ENCODE measurements around the gene SPOCK1. TPM values are rescaled to one million over a fixed set of nuclear protein-coding genes. Genes with fewer than 3 reads are reported as not detected.

Gene SPOCK1
- total RNA-seq, 2 experiments from 2014 or later, result not detected

DNA sequence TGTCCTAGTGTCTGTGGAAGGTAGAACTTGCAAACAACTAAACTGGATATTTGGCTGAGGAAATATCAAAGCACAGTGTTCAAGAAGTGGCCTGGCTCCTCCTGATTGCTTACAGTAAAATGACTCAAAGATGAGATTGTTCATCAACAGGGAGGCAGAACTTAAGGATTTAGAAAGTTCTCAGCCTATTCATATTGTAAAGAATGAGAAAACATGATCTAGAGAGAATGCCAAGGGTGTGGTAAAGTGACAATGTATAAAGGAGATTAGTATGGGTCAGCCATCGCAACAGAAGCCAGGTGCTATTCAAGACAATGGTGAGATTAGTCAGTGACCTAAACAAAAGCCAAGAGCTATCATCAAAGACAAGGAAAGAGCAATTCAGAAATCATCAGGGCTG, 372.3 kb downstream of the SPOCK1 start:
- Mint-ChIP-seq H3K9me3 (ENCODE audit: insufficient read depth) (no peaks in the 10 kb centered on the region), H3K27ac (no peak overlapping the region), H3K36me3 (ENCODE audit: low read depth) (no peaks in the 10 kb centered on the region), H3K27me3 (ENCODE audit: low read depth) (no peaks in the 10 kb centered on the region), H3K4me1 (ENCODE audit: low read depth) (no peaks in the 10 kb centered on the region), H3K4me3 (no peak overlapping the region)
- DNase-seq, result no peak
- CTCF ChIA-PET, result no interaction called here
- POLR2A ChIA-PET, result no interaction called here
- no peak for ATAC-seq

DNA sequence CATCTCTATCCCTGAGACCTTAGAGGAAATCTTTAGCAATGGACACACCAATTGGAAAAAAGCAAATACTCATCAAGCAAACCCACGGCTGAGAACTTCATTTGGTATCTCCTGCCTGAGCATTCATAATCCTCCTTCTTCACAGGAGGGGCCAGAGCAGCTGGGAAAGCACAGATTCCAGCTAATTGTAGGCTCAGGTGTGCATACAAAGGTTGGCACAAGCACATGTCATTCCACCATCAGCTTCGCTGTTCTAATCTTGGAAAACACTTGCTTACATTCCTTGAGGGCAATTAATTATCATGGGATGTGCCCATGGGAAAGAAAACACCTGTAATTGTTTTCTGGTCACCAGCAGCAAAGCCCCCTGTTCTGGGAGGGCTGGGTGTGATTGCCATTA, 376.6 kb downstream of the SPOCK1 start:
- ChIA-PET POLR2A (no interaction called here), CTCF (no interaction called here)
- Mint-ChIP-seq H3K4me3 (no peak overlapping the region), H3K27ac (no peak overlapping the region), H3K27me3 (ENCODE audit: low read depth) (no peaks in the 10 kb centered on the region), H3K9me3 (ENCODE audit: insufficient read depth) (no peaks in the 10 kb centered on the region), H3K36me3 (ENCODE audit: low read depth) (no peaks in the 10 kb centered on the region), H3K4me1 (ENCODE audit: low read depth) (no peaks in the 10 kb centered on the region)
- no peak for DNase-seq
- no peak for ATAC-seq

DNA sequence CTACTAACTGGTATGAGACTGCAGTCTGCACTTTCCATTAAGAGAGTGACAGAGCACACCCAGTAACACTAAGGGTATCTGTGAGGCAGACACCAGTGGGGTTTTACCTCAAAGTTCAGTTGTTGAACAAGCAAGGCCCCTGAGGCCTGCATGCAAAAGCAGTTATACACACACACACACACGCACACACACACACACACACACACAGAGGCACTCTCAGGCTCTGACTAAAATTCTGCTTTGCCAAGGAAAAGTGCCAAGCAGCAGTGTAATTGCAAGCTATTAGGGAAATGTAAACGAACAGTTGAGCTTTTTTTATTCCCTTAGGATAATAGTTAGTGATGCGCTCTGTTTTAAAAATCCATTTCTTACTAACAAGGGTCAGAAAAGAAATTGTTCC, 377.1 kb downstream of the SPOCK1 start:
- Mint-ChIP-seq H3K4me1 (ENCODE audit: low read depth) (no peaks in the 10 kb centered on the region), H3K36me3 (ENCODE audit: low read depth) (no peaks in the 10 kb centered on the region), H3K27ac (no peak overlapping the region), H3K27me3 (ENCODE audit: low read depth) (no peaks in the 10 kb centered on the region), H3K9me3 (ENCODE audit: insufficient read depth) (no peaks in the 10 kb centered on the region), H3K4me3 (no peak overlapping the region)
- no peak for DNase-seq
- ATAC-seq, result no peak
- POLR2A ChIA-PET, result no interaction called here
- CTCF ChIA-PET, result no interaction called here

DNA sequence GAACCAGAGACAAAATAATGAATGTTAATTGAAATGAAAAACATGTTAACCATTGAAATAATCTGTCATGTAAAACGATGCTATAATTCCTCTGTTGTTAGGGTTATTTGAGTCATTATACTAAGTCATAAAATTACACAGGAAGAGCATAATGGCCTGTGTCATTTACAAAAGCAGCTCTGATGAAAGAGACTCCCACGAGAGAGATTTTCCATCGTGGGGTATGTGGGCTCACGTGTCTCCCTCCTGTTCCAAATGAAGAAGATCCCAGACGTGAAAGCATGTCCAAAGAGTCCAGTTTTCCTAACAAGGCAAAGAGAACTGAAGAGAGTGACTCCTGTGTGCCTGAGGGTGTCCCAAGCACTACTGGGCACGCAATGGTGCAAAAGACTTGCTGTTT, 379.8 kb downstream of the SPOCK1 start:
- no peaks in the 10 kb centered on the region for H3K9me3 Mint-ChIP-seq (ENCODE audit: insufficient read depth)
- POLR2A ChIA-PET, result no interaction called here

DNA sequence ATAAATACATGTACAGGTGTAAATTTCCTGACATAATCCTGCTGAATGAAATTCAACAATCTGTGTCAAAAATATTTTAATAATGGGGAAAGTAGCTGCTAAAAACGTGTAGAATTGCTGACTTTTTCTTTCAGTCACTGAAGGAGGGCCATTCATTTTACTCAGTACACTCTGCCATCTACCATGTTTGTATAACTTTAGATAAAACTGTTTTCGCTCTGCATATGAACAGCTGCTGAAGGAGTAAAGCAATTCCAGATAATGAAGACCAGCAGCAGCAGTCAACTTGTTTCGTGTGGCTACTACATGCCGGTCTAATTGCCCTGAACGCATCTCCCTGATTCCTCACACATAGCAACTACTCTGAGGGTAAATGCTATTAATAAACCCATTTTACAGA, 380.5 kb downstream of the SPOCK1 start:
- ATAC-seq (no peak), DNase-seq (no peak)
- Mint-ChIP-seq H3K36me3 (ENCODE audit: low read depth) (no peaks in the 10 kb centered on the region), H3K9me3 (ENCODE audit: insufficient read depth) (no peaks in the 10 kb centered on the region), H3K27me3 (ENCODE audit: low read depth) (no peaks in the 10 kb centered on the region), H3K4me3 (no peak overlapping the region), H3K4me1 (ENCODE audit: low read depth) (peaks cover 4% of the 10 kb centered on the region), H3K27ac (no peak overlapping the region)
- ChIA-PET POLR2A (no interaction called here), CTCF (no interaction called here)

More for the DNA sequence above, 379.8 kb downstream of the SPOCK1 start:
- DNase-seq, result no peak
- peaks cover 4% of the 10 kb centered on the region for H3K4me1 Mint-ChIP-seq (ENCODE audit: low read depth)
- CTCF ChIA-PET, result no interaction called here
- H3K4me3 Mint-ChIP-seq, result no peak overlapping the region
- no peak for ATAC-seq
- no peaks in the 10 kb centered on the region for H3K36me3 Mint-ChIP-seq (ENCODE audit: low read depth)
- H3K27me3 Mint-ChIP-seq (ENCODE audit: low read depth), result no peaks in the 10 kb centered on the region
- H3K27ac Mint-ChIP-seq, result no peak overlapping the region

DNA sequence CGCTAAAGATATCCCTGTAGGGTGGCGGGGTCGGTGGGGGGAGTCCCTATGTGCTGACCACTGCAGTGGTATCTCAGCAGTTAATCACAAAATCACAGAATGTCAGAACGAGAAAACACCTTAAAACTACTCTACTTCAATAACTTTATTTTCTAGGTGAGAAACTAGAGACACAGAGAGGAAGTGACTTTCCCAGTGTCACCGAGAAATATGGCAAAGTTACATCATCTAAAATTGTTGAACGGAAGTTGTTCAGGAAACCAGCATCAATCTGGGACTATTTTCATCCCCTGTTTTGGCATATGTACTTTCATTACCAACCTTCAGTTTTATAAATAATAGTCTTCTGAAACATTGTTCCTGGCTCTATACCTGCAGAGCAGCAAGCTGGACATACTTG, 384.0 kb downstream of the SPOCK1 start:
- Mint-ChIP-seq H3K9me3 (ENCODE audit: insufficient read depth) (no peaks in the 10 kb centered on the region), H3K4me1 (ENCODE audit: low read depth) (peaks cover 4% of the 10 kb centered on the region), H3K27ac (no peak overlapping the region), H3K4me3 (no peak overlapping the region), H3K27me3 (ENCODE audit: low read depth) (no peaks in the 10 kb centered on the region), H3K36me3 (ENCODE audit: low read depth) (no peaks in the 10 kb centered on the region)
- ChIA-PET POLR2A (no interaction called here), CTCF (no interaction called here)
- ATAC-seq (no peak), DNase-seq (no peak)

DNA sequence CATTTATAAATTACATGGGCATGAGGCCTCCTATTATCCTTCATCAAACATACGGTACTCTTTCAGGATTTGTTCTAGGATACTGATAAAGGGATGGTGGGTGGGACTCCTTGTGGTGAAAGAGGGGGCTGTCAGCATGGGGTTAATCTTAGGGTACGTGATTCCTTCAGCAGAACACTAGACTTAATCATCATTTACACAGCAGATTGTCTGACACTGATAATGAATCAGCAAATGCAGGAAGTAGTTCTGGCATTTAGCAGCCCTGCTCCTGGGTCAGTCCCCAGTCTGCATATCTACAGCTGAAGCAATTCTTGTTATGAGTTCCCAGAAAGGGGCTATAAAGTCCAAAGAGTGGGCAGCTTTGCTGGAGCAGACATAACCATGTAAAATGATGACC, 384.6 kb downstream of the SPOCK1 start:
- ATAC-seq (no peak), DNase-seq (no peak)
- H3K36me3 Mint-ChIP-seq (ENCODE audit: low read depth), result no peaks in the 10 kb centered on the region
- no peak overlapping the region for H3K4me3 Mint-ChIP-seq
- H3K27me3 Mint-ChIP-seq (ENCODE audit: low read depth), result no peaks in the 10 kb centered on the region
- peaks cover 4% of the 10 kb centered on the region for H3K4me1 Mint-ChIP-seq (ENCODE audit: low read depth)
- ChIA-PET CTCF (no interaction called here), POLR2A (no interaction called here)
- H3K27ac Mint-ChIP-seq, result no peak overlapping the region
- no peaks in the 10 kb centered on the region for H3K9me3 Mint-ChIP-seq (ENCODE audit: insufficient read depth)

DNA sequence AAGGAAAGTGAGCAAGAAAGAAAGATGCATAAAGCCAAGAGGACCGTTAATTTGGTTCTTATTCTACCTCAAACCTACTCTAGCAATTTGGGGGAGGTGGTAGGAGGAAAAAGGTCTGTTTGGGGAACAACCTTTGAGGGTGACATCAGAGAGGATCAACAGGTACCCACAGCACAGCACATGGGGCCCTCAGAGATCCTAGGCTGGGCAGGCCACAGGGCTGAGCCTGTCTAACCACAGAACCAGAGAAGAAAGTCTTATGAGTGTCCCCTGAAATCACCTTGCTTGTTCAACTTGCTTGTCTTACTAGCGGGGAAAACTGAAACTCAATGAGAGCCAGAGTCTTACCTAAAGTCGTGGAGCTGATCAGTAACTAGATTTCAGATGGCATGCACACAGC, 385.2 kb downstream of the SPOCK1 start:
- ChIA-PET CTCF (no interaction called here), POLR2A (no interaction called here)
- Mint-ChIP-seq H3K4me1 (ENCODE audit: low read depth) (peaks cover 4% of the 10 kb centered on the region), H3K36me3 (ENCODE audit: low read depth) (no peaks in the 10 kb centered on the region), H3K27me3 (ENCODE audit: low read depth) (no peaks in the 10 kb centered on the region), H3K4me3 (no peak overlapping the region), H3K9me3 (ENCODE audit: insufficient read depth) (no peaks in the 10 kb centered on the region), H3K27ac (no peak overlapping the region)
- ATAC-seq (no peak), DNase-seq (no peak)

DNA sequence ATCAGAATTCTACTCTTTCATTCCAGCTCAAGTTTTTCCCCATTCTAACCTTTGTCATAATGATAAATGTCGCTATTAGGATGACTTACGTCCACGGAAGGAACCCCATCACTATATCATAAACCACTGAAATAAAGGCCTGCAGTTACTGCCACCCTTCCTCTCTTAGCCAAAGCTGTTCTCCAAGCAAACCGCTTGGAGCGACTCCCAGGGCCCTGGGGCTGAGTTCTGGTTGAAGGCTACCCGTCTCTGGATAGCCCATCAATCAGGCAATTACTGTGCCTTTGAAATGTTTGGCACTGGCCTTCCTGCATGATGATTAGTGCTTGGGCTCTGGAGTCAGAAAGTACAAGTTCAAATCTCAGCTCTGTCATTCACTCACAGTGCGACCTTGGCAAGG, 386.0 kb downstream of the SPOCK1 start:
- DNase-seq (no peak), ATAC-seq (no peak)
- POLR2A ChIA-PET, result no interaction called here
- peaks cover 4% of the 10 kb centered on the region for H3K4me1 Mint-ChIP-seq (ENCODE audit: low read depth)
- H3K9me3 Mint-ChIP-seq (ENCODE audit: insufficient read depth), result no peaks in the 10 kb centered on the region
- H3K27me3 Mint-ChIP-seq (ENCODE audit: low read depth), result no peaks in the 10 kb centered on the region
- H3K36me3 Mint-ChIP-seq (ENCODE audit: low read depth), result no peaks in the 10 kb centered on the region
- CTCF ChIA-PET, result no interaction called here
- H3K27ac Mint-ChIP-seq, result no peak overlapping the region
- no peak overlapping the region for H3K4me3 Mint-ChIP-seq

DNA sequence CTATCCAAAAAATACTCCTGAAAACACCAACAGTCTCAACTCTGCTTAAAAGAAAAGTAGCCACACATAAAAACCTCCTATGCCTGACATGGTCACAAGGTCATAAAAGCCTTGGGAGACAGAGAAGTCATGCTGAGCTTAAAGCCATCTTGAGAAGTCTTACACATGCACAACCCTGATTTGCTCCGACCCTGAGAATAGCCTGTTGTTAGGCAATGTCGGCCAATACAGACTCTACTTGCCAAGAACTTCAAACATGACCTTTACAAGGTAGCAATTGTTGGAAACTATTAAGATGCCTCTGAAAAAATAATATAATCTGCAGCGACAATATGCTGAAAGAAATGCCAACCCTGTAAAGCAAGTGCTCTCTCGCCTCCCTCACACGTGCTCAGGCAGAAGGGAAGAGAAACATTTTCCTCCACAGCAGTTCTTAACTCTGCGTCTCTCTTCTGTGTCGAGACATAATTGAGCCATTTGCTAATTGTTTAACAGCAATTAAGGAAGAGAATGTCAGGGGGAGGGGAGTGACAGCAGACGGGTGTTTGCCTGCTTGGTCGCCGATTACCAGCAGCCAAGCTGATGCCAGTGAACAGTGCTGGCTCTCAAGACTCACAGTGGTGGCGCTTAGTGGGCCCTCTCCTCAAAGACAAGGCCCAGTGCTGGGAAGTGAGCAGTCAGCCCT, 393.6 kb downstream of the SPOCK1 start:
- POLR2A ChIA-PET, result no interaction called here
- H3K9me3 Mint-ChIP-seq (ENCODE audit: insufficient read depth), result no peaks in the 10 kb centered on the region
- ATAC-seq, result no peak
- no peak overlapping the region for H3K4me3 Mint-ChIP-seq
- H3K4me1 Mint-ChIP-seq (ENCODE audit: low read depth), result no peaks in the 10 kb centered on the region
- H3K36me3 Mint-ChIP-seq (ENCODE audit: low read depth), result no peaks in the 10 kb centered on the region
- no peaks in the 10 kb centered on the region for H3K27me3 Mint-ChIP-seq (ENCODE audit: low read depth)
- H3K27ac Mint-ChIP-seq, result no peak overlapping the region
- DNase-seq, result no peak
- CTCF ChIA-PET, result no interaction called here

DNA sequence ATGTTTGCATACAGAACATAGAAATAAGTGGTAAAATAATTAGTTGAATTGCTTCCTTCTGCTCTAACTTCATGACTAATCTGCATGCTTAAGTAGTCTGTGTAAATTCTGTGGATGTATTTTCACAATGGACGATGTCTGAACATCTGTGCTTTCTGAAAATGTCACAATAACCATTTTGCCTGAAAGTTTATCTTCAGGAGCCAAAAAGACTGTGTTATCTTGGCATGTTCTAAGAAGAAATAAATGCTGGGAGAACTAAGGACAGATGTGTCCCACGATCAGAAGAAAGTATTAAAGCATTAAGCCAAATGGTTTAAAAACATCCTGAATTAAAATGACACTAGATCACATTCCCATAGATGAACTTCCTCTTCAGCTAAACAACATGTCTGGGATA, 397.6 kb downstream of the SPOCK1 start:
- peaks cover 3% of the 10 kb centered on the region for H3K27me3 Mint-ChIP-seq (ENCODE audit: low read depth)
- DNase-seq (no peak), ATAC-seq (no peak)
- ChIA-PET CTCF (interaction anchor here (1.1 kb wide), 1 partner anchor 26 kb away, joined by 3 read pairs; no protein-coding TSS in a partner anchor), POLR2A (no interaction called here)
- no peaks in the 10 kb centered on the region for H3K9me3 Mint-ChIP-seq (ENCODE audit: insufficient read depth)
- H3K36me3 Mint-ChIP-seq (ENCODE audit: low read depth), result no peaks in the 10 kb centered on the region
- no peak overlapping the region for H3K27ac Mint-ChIP-seq
- H3K4me3 Mint-ChIP-seq, result no peak overlapping the region
- no peaks in the 10 kb centered on the region for H3K4me1 Mint-ChIP-seq (ENCODE audit: low read depth)

DNA sequence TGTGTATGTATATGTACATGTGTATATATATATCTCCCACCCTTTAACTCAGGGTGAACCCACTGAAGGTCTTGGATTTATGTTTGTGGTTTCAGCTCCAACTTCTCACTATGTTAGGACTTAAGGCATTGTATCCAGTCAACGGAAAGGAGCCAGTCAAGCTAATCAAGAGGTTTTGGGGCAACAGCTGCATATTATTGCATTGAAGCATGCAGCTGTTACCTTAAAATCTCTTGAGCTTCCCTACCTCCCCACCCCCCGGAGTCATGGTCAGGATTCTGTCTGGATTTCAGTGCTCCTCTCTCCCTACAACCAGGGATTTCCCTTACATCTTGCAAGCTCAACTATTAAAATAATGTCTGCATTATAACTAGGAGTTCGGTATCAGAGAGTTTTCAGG, 399.5 kb downstream of the SPOCK1 start:
- Mint-ChIP-seq H3K4me1 (ENCODE audit: low read depth) (no peaks in the 10 kb centered on the region), H3K27ac (no peak overlapping the region), H3K27me3 (ENCODE audit: low read depth) (peaks cover 3% of the 10 kb centered on the region), H3K9me3 (ENCODE audit: insufficient read depth) (no peaks in the 10 kb centered on the region), H3K36me3 (ENCODE audit: low read depth) (no peaks in the 10 kb centered on the region), H3K4me3 (no peak overlapping the region)
- DNase-seq, result no peak
- ChIA-PET CTCF (no interaction called here), POLR2A (no interaction called here)
- no peak for ATAC-seq

DNA sequence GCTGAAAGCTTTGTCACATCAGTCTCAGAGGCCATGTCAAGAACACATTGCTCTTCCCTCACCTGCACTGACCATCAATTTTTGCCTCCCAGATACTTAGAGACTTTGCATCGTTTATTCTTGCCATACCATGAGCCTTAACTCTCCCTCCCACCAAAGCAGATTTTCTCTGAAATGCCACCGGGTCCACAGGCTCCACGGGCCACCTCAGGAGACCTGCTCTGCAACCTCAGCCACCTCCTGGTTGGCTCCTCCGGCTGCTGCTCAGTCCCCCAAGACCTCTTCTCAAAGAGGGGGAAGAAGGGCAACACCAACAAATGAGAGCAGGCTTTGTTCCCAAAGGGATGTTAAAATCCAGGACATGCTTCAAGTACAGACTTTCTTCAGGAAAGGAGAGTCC, 400.5 kb downstream of the SPOCK1 start:
- no peak for ATAC-seq
- no peak for DNase-seq

More for the DNA sequence above, 400.5 kb downstream of the SPOCK1 start:
- no peaks in the 10 kb centered on the region for H3K36me3 Mint-ChIP-seq (ENCODE audit: low read depth)
- no peak overlapping the region for H3K4me3 Mint-ChIP-seq
- no peak overlapping the region for H3K27ac Mint-ChIP-seq
- no peaks in the 10 kb centered on the region for H3K9me3 Mint-ChIP-seq (ENCODE audit: insufficient read depth)
- no peaks in the 10 kb centered on the region for H3K4me1 Mint-ChIP-seq (ENCODE audit: low read depth)
- peaks cover 3% of the 10 kb centered on the region for H3K27me3 Mint-ChIP-seq (ENCODE audit: low read depth)
- ChIA-PET CTCF (no interaction called here), POLR2A (no interaction called here)

Data from activated CD8-positive, alpha-beta T cell treated with anti-CD3 and anti-CD28 coated beads, Interleukin-2, amount 10 ng/mL, durations not matched to agents 7 days and 5 days (primary cell).